AG09309 (cell line): Measurements from ENCODE around the gene LRP1B.

Experiments used
- DNase-seq: peaks from one replicate; pipeline ENCODE4 v3.0.0-alpha.2; 2010; ENCODE audit warnings: low read depth
- H3K4me3 ChIP-seq: 2 replicates; pipeline ENCODE4 v1.5.1; 2011; ENCODE audit warnings: mild to moderate bottlenecking, low read depth, low read length, moderate library complexity; ENCODE audit not compliant: control insufficient read depth
- TF ChIP-seq, protein P1 (sequence below): IDR thresholded peaks from 2 replicates; pipeline ENCODE4 v1.5.1; 2011; ENCODE audit warnings: mild to moderate bottlenecking, low read depth, low read length, inconsistent platforms; ENCODE audit not compliant: insufficient read depth, control insufficient read depth; ENCODE audit errors: missing control alignments

Gene LRP1B

DNA sequence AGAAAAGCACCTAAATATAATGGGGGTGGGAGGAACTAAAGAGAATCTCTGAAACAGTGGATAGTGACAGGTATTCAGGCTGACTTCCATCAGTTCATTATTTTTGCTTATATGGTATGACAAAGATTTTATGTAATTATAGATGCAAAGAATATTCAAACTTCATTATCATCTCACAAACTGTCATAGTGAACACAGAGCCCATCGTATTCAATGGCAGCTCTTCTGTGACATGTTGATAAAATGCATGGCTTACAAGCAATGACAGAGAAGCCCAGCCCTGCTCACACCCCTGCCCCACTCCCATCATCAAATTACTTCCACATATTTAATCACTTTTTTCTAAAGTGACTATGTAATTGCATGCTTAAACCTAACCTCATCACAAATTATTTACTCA lies 904.3 kb downstream of the LRP1B start:
- DNase-seq: no peak

DNA sequence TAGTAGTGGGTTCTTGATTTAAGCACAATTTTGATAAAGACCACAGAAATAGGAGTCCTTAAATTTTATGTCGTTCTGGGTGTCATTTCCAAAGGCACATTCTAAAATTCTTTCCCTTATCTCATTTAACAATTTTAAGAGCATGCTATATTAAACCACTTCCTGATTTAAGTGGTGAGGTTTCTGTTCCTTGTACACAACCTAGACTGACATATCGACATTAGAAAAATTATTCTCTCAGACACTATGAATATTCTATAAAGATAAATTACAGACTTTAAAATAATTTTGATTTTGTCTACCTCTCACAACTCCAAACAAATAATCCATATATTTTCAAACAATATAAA lies 923.8 kb downstream of the LRP1B start:
- no peak overlapping the region for H3K4me3 ChIP-seq
- TF ChIP-seq, protein P1, sequence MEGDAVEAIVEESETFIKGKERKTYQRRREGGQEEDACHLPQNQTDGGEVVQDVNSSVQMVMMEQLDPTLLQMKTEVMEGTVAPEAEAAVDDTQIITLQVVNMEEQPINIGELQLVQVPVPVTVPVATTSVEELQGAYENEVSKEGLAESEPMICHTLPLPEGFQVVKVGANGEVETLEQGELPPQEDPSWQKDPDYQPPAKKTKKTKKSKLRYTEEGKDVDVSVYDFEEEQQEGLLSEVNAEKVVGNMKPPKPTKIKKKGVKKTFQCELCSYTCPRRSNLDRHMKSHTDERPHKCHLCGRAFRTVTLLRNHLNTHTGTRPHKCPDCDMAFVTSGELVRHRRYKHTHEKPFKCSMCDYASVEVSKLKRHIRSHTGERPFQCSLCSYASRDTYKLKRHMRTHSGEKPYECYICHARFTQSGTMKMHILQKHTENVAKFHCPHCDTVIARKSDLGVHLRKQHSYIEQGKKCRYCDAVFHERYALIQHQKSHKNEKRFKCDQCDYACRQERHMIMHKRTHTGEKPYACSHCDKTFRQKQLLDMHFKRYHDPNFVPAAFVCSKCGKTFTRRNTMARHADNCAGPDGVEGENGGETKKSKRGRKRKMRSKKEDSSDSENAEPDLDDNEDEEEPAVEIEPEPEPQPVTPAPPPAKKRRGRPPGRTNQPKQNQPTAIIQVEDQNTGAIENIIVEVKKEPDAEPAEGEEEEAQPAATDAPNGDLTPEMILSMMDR: no peak
- DNase-seq: no peak

More for the DNA sequence above, 904.3 kb downstream of the LRP1B start:
- no peak overlapping the region for H3K4me3 ChIP-seq
- TF ChIP-seq, protein P1: no peak

DNA sequence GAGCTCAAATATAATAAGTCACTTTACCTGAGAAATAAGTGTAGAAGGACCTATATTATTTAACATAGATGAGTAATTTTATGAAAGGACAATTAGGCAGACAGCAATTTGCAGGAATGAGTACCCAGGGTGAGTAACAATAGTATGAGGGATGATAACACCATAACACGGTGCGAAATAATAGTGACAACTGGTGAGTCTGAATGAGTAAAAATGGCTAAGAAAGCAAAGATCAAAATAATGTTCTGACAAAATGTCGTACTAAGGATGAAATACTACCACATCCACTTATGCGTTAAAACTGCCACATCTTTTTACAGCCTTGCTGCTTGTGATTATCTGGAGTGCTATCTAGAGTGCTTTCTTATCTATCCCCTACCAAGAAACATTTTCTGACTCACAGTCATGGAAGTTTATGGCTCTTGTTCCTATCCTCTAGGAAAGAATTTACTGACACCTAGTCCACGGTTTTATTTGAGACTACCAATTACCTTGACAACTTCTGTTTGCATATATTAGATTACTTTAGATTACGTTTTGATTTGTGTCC lies 929.7 kb downstream of the LRP1B start:
- H3K4me3 ChIP-seq: no peak overlapping the region
- no peak for DNase-seq
- TF ChIP-seq, protein P1: no peak

DNA sequence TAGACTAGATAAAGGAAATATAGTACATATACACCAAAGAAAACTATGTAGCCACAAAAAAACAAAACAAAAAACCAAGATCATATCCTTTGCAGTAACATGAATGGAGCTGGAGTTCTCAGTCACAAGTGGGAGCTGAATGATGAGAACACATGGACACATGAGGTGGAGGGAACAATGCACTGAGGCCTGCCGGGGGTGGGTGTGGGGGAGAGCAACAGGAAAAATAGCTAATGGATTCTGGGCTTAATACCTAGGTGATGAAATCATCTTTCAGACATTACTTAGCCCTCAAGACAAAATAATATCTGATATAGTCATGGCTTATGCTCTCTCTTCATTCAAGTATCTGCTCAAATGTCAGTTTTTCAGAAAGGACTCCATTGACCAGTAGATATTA lies 930.6 kb downstream of the LRP1B start:
- TF ChIP-seq, protein P1: no peak
- H3K4me3 ChIP-seq: no peak overlapping the region
- no peak for DNase-seq

DNA sequence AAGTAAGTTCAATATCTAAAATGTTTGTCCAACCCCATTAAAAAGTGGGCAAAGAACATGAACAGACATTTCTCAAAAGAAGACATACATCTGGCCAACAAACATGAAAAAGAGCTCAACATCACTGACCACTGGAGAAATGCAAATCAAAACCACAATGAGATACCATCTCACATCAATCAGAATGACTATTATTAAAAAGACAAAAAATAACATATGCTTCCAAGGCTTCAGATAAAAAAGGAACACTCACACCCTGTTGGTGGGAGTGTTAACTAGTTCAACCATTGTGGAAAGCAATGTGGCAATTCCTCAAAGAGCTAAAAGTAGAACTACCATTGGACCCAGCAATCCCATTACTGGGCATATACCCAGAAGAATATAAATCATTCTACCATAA lies 931.1 kb downstream of the LRP1B start:
- no peak for DNase-seq
- TF ChIP-seq, protein P1: no peak

DNA sequence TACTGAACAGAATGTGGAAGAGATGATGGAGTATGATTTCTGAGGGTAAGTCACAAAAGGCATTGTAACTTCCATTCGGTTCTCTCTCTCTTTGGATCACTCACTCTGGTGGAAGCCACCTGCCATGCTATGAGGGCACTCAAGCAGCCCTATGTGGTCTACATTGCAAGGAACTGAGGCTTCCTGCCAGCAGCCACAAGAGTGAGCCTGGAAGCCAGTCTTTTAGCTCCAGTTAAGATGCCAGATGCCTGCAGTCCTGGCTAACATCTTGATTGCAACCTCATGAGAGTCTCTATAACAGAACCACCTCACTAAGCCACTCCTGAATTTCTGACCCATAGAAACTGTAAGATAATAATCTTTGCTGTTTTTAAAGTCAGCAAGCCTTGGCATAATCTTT lies 935.7 kb downstream of the LRP1B start:
- H3K4me3 ChIP-seq: no peak overlapping the region
- DNase-seq: no peak
- TF ChIP-seq, protein P1: no peak

More for the DNA sequence above, 931.1 kb downstream of the LRP1B start:
- H3K4me3 ChIP-seq: no peak overlapping the region

DNA sequence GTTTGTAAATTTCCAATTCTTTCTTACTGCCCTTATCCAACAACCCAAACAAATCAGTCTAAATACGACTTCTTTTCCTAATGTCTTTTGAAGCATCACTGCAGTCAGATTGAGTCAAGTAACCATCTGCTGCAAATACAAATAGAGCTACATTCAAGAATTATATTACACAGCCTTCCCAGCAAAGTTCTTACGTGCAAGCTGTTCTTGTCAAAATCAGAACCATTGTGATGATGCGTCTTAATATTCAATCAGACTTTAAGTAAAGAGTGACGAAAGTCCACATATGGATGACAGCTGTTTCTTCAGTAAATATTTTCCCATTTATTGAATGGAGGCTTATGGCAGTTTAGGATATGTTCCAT lies 943.8 kb downstream of the LRP1B start:
- DNase-seq: no peak
- H3K4me3 ChIP-seq: no peak overlapping the region
- TF ChIP-seq, protein P1: no peak
